HG03520 (cell line): Measurements from ENCODE around the gene ZNF784.
A peak's percentile ranks its signal among the peaks of the same experiment; 100 is the strongest.

ENCODE experiments used
- ATAC-seq: cut with Tn5 transposase; IDR thresholded peaks from one replicate; pipeline ENCODE4 v1.9.1; 2021; ENCODE audit warnings: mild to moderate bottlenecking, moderate library complexity; ENCODE audit not compliant: unreplicated experiment

Gene ZNF784

DNA sequence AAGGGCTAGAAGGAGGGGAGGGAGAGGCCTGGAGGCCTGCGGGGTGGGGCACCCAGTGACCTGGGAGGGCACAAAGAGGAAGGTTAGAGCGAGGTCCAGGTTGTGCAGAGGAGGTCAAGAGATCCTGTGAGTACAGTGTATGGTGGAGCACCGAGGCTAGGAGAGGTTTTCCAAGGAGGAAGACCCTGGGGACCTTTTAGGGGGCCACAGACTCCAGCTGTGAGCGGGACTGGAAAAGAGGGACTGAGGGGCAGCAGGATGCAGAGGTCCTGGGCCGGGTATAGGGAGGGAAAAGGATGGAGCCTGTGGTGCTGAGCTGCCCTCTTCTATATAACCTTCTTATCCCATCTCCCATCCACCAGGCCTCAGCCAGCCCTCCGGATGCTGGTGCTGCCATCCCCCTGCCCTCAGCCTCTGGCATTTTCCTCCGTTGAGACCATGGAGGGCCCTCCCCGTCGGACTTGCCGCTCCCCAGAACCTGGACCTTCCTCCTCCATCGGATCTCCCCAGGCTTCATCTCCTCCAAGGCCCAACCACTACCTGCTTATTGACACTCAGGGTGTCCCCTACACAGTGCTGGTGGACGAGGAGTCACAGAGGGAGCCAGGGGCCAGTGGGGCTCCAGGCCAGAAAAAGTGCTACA lies 19.9 kb upstream of the ZNF784 start:
- no peak for ATAC-seq

DNA sequence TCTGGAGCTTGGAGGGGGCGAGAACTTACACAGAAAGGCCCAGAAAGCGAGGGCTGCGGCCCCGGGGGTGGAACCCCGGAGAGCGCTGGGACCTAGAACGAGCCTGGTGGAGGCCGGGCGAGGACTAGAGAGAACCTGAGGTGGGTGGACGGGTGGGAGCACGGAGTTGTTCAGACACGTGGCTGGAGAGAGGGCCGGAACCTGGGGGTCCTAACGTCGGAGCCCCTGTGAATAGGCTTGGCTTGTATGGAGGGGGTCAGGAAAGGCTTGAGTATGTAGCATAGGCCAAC lies 19.5 kb upstream of the ZNF784 start:
- no peak for ATAC-seq

DNA sequence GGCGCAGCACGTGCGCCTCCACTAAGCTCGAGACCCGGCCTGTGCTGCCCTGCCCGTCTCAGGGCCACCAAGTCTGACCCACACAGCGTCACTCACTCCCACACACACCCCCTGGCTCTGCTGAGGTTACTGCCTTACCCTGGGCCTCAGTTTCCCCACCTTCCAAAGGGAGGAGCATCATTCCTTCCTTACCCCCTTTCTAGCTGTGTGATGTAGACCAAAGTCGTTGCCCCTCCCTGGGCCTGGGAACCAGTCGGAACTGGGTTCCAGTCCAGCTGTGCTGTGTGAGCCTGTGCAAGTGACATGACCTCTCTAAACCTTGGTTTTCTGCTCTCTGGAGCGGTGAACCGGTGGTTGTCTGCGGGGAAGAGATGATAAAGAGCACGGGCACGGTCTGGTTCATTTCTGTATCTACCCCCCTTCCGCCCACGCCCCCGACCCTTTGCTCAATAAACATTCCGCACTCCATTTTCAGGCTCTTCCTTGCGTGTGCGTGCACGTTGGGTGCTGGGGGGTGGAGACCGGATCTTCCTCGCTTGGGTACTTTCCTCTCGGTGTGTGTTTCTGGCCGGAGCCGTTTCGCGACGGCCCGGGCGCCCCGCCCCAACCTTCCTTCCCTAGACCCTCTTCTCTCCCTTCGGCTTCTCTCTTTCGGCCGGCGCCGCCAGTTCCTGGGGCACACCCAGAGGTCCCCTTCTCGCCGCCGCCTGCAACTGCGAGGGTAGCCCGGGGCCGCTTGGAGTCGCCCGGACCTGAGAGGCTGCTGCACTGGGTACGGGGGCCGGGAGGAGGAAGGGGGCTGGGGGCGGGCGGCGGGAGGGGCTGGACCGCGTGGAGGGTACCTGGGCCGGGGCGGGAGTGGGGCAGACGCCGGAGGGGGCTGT lies 18.9 kb upstream of the ZNF784 start, which contains the start of gene ZNF581:
ZNF581 (plus strand) TSS at position 647 of the 884 bp plus-strand sequence. CDS start 923 bp downstream, outside the sequence.
- no peak for ATAC-seq

DNA sequence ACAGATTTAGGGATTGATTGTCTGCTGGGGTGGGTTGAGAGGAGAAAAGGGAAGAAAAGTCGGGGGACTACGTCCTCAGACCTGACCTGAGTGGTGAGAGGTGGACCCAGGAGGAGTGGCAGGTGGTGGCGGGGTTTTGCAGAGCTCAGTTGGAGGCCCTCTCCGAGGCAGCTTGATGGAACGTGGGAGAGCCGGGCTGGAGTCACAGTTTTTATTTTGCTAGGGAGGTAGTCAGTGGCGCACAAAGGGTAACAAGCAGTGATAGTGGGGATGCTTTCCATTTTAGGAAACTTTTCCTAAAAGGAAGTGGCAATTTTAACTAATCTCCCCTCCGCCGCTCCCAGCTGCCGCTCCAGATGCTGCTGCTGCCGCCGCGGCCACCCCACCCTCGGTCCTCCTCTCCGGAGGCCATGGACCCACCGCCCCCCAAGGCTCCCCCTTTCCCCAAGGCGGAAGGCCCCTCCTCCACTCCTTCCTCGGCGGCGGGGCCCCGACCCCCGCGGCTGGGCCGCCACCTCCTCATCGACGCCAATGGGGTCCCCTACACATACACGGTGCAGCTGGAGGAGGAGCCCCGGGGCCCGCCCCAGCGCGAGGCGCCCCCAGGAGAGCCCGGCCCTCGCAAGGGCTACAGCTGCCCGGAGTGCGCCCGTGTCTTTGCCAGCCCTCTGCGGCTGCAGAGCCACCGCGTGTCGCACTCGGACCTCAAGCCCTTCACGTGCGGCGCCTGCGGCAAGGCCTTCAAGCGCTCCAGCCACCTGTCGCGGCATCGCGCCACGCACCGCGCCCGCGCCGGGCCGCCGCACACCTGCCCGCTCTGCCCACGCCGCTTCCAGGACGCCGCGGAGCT lies 18.0 kb upstream of the ZNF784 start:
- ATAC-seq: no peak

DNA sequence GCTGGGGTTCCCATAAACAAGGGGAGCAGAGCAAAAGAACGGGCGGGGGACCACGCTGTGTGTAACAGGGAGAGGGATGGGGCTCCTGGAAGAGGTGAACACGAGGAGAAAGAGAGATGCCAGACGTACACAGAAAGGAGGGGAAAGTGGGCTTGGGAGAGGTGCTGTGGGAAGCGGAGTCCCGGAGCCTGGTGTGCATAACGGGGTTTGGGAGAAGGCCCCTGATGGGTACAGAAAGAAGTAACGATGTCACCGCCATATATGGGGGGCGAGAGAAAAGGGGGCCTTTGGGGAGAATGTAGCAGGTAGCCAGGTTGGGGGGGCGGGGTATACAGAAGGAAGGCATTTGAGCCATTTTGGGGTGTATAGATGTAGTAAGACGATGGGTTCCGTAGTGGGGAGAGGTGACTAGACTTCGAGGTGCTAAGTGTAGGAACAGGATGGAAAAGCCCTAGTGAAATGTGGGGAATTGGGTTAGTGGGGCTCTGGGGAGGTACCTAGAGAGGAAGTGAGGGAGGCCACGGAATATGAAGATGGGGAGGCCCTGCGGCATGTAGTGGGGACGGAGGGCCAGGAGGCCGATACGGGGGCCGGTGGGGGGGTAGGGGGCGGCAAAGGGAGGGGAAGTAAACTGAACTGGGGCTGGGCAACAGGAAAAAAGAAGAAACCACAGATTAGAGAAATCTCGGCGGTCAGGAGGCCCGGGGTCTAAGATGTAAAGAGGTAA lies 17.2 kb upstream of the ZNF784 start:
- ATAC-seq: no peak

DNA sequence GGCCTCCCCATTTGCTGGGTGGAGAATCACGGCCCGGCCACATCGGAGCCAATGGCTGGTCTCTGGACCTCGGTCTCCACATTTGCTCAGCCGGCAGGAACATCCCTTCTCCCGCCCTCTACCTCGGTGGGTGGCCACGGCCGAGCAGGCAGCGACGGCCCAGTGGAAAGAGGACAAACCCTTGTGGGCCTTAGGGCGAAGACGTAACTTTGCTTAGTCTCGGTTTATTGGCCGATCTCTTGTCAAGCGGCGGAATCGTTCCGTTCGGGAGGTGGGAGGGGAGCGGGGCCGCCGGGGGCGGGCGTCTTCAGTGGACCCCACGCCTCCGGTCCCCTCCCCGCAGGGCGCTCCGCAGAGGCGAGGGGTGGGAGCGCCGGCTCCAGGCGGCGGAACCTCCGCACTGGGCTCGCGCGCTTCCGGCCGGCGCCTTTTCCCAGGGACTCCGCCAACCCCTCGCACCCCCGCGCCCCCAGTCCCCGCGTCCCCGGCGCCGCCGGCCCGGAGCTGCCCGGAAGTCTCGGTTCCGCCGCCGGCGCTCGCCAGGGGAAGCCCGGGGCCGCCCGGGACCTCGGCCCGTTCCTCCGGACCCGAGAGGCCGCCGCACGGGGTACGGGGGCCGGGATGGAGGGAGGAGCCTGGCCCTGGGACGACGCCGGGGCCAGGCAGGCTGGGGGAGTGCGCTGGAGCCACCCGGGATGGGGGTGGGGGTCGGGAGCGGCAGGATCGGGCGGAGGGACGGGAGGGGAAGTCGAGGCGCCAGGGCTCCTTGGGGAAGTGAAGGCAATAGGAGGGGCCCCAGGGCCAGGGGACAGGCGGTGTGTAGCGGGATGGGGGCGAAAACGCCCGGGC lies 16.4 kb upstream of the ZNF784 start, which contains the start of gene ZNF580:
ZNF580 (plus strand) TSS at position 426 of the 849 bp plus-strand sequence. CDS start 1,507 bp downstream, outside the sequence.
- no peak for ATAC-seq

DNA sequence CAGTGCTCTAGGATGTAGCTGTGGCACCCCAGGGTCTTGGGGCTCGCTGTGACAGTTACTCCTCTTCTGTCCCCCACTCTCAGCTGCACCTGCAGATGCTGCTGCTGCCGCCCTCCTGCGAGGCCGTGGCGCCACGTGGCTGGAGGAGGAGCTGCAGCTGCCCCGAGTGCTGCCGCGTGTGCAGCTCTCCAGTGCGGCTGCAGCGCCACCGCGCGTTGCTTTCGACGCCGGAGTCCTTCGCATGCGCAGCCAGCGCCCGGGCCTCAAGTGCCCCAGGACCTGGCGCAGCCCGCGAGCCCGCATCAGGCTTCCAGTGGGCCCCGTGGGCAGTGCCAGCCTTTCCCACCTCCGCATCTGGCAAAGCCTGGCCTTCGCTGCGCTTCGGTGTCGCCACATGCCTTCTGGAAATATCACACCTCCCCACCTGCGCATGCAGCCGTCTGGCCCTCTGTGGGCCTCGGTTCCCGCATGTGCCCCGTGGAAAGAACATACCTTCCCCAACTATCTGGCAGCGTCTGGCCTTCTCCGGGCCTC lies 15.7 kb upstream of the ZNF784 start:
- no peak for ATAC-seq

DNA sequence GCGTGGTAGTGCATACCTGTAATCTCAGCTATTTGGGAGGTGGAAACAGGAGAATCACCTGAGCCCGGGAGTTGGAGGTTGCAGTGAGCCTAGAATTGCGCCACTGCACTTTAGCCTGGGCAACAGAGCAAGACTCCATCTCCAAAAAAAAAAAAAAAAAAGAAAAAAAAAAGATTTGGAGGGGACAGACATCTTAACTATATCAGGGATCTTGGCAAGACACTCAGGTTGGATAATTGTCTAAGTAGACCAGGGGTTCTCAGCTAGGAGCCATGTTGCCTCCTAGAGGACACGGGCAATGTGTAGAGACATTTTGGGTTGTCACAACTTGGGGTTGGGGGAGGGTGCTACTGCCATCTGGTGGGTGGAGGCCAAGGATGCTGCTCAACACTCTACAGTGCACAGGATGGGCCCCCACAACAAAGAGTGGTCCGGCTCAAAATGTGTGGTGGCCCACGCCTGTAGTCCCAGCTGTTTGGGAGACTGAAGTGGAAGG lies 14.5 kb upstream of the ZNF784 start:
- ATAC-seq: no peak

DNA sequence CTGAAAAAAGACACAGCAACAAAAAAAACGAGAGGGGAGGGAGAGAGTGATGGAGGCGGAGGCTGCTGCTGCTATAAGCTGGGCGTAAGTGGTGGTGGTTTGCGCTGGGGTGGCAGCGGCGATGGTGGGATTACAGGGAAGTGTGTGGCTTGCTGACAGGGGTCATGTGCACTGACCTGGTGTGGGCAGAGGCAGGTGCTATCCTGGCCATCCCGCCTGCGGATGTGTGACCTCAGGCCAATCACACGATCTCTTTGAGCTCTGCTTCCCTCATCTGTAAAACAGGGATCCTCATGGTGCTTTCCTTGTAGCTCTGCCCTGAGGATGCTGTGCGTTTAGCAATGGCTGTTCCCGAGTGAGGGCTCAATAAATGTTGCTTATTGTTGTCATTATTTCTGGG lies 13.2 kb upstream of the ZNF784 start:
- no peak for ATAC-seq

DNA sequence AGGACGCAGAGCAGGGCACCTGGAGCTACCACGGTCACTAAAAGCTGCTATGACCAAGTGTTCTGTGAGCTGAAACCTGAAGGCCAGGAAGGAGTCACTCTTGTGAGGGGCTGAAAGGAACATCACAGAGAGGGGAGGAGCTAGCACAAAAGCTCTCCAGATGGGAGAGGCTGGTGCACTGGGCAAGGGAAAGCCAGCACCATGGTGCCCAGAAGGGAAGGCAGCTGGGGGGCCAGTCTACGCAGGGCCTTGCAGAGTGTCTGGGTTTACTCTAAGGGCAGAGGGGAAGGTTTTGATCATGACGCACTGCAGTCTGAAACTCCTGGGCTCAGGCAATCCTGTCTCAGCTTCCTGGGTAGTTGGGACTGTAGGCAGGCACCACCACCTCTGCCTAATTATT lies 12.4 kb upstream of the ZNF784 start:
- no peak for ATAC-seq

DNA sequence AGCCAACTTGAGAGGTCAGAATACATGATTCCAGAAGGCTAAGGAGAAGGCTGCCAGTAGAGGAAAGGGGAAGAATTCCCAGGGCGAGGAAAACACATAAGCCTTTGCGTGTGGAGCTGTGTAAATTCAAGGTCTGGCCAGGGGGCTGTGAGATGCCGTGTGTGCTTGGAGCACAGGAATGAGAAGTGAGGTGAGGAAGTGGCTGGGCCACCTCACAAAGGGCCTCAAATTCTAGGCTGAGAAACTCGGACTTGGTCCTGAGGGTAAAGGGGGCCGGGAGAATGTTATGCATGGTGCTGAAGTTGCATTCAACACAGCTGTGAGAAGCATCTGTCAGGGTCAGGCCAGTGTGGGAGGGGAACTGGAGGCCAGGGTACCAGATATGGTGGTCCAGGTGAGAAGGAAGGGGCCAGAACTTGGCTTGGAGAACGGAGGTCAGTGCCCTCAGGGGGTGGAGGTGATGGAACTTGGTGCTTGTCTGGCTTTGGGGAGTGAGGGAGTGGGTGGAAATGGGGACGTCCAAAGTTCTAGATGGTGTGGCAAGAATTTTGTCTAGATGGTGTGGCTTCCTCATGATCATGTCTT lies 11.6 kb upstream of the ZNF784 start:
- ATAC-seq: no peak

DNA sequence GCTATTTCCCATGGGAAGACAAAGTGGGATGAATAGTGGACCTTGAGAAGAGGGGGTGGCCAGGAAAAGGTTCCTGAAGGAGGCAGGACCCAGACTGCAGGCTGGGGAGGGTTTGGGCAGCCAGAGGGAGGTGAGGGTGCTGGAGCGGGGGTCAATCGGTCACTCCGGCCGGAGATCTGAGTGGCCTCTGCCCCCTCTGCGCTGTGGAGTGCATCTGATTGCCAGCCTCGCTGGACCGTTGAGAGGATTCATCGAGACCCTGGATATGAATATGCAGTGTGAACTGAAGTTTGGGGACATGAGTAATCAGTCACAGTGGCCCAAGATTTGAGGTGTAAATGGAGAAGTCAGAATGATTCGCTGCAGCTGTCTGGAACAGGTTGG lies 11.0 kb upstream of the ZNF784 start:
- ATAC-seq: no peak

DNA sequence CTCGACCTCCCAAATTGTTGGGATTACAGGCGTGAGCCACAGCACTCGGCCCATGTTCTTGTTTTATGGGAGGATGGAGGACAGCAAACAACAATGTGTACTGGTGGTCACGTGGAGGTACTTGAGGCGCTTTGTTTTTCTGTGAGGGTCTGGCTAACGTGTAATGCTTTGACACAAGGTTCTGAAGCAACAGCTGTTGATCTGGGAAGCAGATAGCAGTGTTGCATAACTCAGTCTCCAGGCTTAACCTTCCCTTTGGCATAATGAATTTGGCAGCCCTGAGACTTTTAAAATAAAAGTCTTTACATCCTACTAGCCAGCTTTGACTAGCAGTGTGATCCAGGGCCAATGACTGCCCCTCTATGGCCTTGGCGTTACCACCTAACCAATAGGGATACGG lies 9.5 kb upstream of the ZNF784 start:
- ATAC-seq: no peak

DNA sequence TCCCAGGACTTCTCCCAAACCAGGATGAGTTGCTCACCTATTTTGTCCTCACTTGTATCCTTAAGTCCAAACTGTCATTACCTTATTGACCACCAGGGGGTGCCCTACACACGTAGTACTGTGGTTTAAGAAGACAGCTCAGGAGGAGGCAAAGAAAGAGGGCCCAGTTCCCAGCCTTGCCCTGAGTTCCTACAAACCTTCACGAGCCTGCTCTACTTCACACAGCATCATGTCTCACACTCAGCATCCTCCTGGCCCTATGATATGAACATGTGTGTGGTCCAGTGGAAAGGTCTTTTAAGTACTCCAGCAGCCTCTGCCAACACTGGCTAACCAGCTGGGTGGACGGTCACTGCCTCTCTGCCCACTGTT lies 8.1 kb upstream of the ZNF784 start:
- peak; percentile 47 for ATAC-seq

DNA sequence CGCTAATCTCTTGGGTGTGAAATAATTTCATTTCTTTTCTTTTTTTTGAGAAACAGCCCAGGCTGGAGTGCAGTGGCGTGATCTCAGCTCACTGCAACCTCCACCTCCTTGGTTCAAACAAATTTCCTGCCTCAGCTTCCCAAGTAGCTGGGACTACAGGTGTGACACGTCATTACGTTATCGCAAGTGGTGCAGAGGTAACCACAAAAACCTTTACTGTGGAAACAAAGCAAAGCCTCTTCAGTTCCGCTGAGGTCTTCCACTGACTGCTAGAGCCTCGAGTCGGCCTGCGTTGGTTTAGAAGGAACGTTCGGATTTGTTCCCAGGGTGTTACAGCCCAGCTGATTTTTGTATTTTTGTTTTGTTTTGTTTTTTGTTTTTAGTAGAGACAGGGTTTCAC lies 2.0 kb upstream of the ZNF784 start:
- ATAC-seq: no peak

DNA sequence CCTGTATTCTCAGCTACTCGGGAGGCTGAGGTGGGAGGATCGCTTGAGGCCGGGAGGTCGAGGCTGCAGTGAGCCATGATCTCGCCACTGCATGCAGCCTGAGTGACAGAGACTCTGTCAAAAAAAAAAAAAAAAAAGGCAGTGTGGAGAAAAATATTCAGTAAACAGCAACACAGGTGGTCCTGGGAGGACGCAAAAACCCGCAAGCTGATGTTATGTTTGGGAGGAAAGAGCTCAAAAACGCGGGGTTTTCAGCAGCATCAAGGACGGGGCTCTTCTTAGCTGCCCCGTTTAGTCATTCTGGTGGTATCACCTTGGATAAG lies 599 bp upstream of the ZNF784 start:
- ATAC-seq: no peak

DNA sequence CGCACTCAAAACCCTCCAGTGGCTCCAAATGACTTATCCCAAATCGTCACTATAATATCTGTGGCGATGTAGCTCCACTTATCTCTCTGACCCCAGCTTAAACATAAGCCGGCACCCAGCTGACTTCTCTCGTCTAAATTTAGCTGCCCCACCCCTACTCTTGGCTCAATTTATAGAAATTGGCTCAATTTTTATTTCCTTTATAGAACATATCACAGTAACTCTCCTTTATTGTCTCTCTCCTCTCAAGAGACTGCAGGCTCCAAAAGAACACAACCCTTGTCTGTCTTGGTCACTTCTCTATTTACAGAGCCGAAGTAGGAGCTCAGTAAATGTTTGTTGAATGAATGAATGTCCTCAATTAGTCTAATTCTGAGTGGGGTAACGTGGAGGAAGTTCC lies 805 bp downstream of the ZNF784 start:
- ATAC-seq: no peak

DNA sequence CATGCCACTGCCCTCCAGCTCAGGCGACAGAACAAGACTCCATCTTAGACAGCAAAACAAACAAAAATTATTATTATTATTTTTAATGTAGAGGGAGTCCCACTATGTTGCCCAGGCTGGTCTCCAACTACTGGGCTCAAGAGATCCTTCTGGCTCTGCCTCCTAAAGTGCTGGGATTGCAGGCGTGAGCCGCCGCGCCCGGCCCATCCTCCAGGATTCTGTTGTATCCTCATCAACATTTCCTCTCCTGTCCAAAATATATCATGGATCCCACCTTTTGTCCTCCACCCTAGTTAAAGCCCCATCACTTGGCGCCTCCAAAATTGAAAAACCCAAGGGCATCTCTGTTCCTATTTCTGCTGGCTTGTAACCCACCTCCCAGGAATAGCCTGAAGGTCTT lies 1.2 kb downstream of the ZNF784 start:
- no peak for ATAC-seq

DNA sequence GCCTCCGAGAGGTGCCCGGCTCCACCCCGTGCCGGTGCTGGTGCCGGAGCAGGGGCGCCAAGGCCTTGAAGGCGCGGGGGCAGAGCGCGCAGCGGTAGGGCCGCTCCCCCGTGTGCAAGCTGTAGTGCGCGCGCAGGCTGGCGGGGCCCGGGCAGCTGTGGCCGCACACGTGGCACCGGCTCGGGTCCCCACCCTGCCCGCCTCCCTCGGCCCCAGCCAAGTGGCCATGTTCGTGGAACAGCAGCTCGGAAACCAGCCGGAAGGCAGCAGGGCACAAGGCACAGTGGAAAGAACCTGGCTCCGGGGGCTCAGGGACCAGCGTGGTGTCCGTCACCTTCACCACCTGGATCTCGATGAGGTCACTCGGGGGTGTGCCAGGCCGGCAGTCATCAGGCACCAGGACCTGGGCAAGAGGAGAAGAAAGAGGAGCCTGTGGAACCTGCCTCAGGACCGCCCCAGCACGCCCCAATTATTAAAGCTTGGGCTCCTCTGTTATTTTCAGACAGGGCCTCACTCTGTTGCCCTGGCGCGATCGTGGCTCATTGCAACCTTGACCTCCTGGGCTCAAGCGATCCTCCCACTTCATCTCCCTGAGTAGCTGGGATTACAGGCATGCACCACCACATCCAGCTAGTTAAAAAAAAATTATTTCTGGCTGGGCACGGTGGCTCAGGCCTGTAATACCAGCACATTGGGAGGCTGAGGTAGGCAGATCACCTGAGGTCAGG lies 2.0 kb downstream of the ZNF784 start:
- ATAC-seq: no peak
